ENCODE data around the gene XPR1.

DNA sequence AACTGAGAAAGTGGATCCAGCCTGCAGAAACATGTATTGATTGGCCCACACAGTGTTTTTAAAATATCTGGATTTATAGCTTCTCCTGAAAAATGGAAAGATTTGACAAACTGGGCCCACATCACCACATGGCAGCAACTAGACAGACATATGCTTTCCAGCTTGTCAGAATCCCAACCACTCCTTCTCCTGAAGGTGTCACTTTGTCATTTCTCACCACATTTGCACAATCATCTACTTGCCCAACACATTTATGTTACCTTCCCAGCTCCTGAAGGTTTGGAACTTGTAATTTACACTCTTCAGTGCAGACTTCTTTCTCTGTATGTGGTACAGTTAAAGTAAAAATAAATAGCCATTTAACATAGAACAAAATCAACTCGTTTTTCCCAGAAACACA, 154.8 kb downstream of the XPR1 start:
- TF ChIP-seq, protein P1, sequence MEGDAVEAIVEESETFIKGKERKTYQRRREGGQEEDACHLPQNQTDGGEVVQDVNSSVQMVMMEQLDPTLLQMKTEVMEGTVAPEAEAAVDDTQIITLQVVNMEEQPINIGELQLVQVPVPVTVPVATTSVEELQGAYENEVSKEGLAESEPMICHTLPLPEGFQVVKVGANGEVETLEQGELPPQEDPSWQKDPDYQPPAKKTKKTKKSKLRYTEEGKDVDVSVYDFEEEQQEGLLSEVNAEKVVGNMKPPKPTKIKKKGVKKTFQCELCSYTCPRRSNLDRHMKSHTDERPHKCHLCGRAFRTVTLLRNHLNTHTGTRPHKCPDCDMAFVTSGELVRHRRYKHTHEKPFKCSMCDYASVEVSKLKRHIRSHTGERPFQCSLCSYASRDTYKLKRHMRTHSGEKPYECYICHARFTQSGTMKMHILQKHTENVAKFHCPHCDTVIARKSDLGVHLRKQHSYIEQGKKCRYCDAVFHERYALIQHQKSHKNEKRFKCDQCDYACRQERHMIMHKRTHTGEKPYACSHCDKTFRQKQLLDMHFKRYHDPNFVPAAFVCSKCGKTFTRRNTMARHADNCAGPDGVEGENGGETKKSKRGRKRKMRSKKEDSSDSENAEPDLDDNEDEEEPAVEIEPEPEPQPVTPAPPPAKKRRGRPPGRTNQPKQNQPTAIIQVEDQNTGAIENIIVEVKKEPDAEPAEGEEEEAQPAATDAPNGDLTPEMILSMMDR (IDR thresholded peaks at IDR 0.05; ENCODE audit: low read depth, low read length, poor library complexity, severe bottlenecking), result no peak
- TF ChIP-seq EZH2phosphoT487 (IDR thresholded peaks at IDR 0.05; ENCODE audit: borderline replicate concordance, low read length), result no peak

All from DOHH2 (cell line).